B cell (primary cell): ENCODE data around the gene SLC41A3. TPM values are rescaled to one million over a fixed set of nuclear protein-coding genes. Genes with fewer than 3 reads are reported as not detected.
A peak's percentile ranks its signal among the peaks of the same experiment; 100 is the strongest.

Experiments
- ATAC-seq: fragments of 200-7000 bp; cut with Tn5 transposase; one replicate; pipeline ENCODE4 v1.10.0; 2021; ENCODE audit warnings: low read depth, mild to moderate bottlenecking, moderate number of reproducible peaks, moderate library complexity
- CTCF ChIA-PET: fragments of 350-600 bp; sonication (Branson Sonifier 250); formaldehyde crosslinking; loops from one replicate; lab custom pipeline; 2021; ENCODE audit warnings: antibody characterized with exemption, inconsistent platforms; lab: Charles Lee
- POLR2A ChIA-PET: fragments of 350-600 bp; sonication (Branson Sonifier 250); formaldehyde crosslinking; loops from one replicate; lab custom pipeline; 2021; ENCODE audit warnings: antibody characterized with exemption; lab: Charles Lee
- DNase-seq: peaks from one replicate; pipeline ENCODE4 v3.0.0; 2013
- H2AFZ ChIP-seq: 2 replicates; pipeline ENCODE4 v1.6.1; 2012; ENCODE audit warnings: mild to moderate bottlenecking, low read depth, low read length; ENCODE audit not compliant: insufficient read depth, poor library complexity, severe bottlenecking
- H3K27ac ChIP-seq, 2 donors: 1 replicate in 1 of 2; 2 replicates in 1 of 2; pipeline ENCODE4 v1.5.1; 2012 to 2013; ENCODE audit warnings: low read length in 2 of 2, mild to moderate bottlenecking in 2 of 2, moderate library complexity in 1 of 2
- H3K27me3 ChIP-seq, 4 experiments: fragments of 200-600 bp in 1 of 4; sonication (generic) in 1 of 4; replicated peaks in 1 of 4; 1 replicate in 2 of 4; 2 replicates in 2 of 4; pipeline versions ENCODE4 v1.6.1 to v1.7.0; 2013 to 2016; ENCODE audit warnings: low read length in 3 of 4, mild to moderate bottlenecking in 2 of 4, mixed read lengths in 1 of 4, moderate library complexity in 1 of 4; ENCODE audit not compliant: insufficient read depth in 4 of 4, control insufficient read depth in 3 of 4; ENCODE audit errors: control extremely low read depth in 1 of 4
- H3K36me3 ChIP-seq, 2 experiments: replicated peaks in 1 of 2; 1 replicate in 1 of 2; 2 replicates in 1 of 2; pipeline versions ENCODE4 v1.6.1 to v1.7.1; 2013; ENCODE audit warnings: low read length in 1 of 2; ENCODE audit not compliant: insufficient read depth in 2 of 2, control insufficient read depth in 1 of 2; ENCODE audit errors: control extremely low read depth in 1 of 2, extremely low read depth in 1 of 2
- H3K4me1 ChIP-seq, 2 donors: fragments of 200-600 bp in 1 of 2; sonication (generic) in 1 of 2; 1 replicate in 1 of 2; 2 replicates in 1 of 2; pipeline versions ENCODE4 v1.5.1 to v1.6.1; 2013 to 2017; ENCODE audit warnings: low read length in 2 of 2; ENCODE audit not compliant: control insufficient read depth in 2 of 2, insufficient read depth in 2 of 2
- H3K4me2 ChIP-seq: replicated peaks from 2 replicates; pipeline ENCODE3; 2012; ENCODE audit warnings: mild to moderate bottlenecking, low read depth, low read length; ENCODE audit not compliant: poor library complexity, severe bottlenecking
- H3K4me3 ChIP-seq, 5 experiments: fragments of 200-600 bp in 1 of 5; sonication (generic) in 1 of 5; 1 replicate in 3 of 5; 2 replicates in 2 of 5; pipeline versions ENCODE4 v1.5.1 to v1.7.0; 2011 to 2016; ENCODE audit warnings: low read length in 4 of 5, mild to moderate bottlenecking in 4 of 5, low read depth in 2 of 5, control low read depth in 1 of 5, moderate library complexity in 1 of 5; ENCODE audit not compliant: insufficient read depth in 1 of 5; ENCODE audit errors: control extremely low read depth in 1 of 5, extremely low read depth in 1 of 5
- H3K79me2 ChIP-seq: fragments of 200-600 bp; sonication (generic); one replicate; pipeline ENCODE4 v1.6.0; 2016; ENCODE audit warnings: low read length; ENCODE audit not compliant: control insufficient read depth, insufficient read depth
- H3K9ac ChIP-seq: fragments of 200-600 bp; sonication (generic); 2 replicates; pipeline ENCODE4 v1.6.1; 2017; ENCODE audit warnings: mild to moderate bottlenecking, low read length, moderate library complexity
- H3K9me3 ChIP-seq, 3 donors: one replicate each; pipeline versions ENCODE4 v1.6.1 to v1.7.1; 2013; ENCODE audit warnings: low read length in 2 of 3; ENCODE audit not compliant: control insufficient read depth in 2 of 3, insufficient read depth in 1 of 3; ENCODE audit errors: control extremely low read depth in 1 of 3
- H4K20me1 ChIP-seq: 2 replicates; pipeline ENCODE4 v1.6.0; 2012; ENCODE audit warnings: mild to moderate bottlenecking, low read length; ENCODE audit not compliant: insufficient read depth, control insufficient read depth, poor library complexity, severe bottlenecking
- H3K27ac Mint-ChIP-seq: one replicate; pipeline ENCODE4 v1.8.0; 2021; ENCODE audit warnings: mixed read lengths
- H3K27me3 Mint-ChIP-seq: one replicate; pipeline ENCODE4 v1.8.0; 2021; ENCODE audit warnings: mixed read lengths
- H3K4me1 Mint-ChIP-seq: one replicate; pipeline ENCODE4 v1.8.0; 2021; ENCODE audit warnings: mixed read lengths
- H3K4me3 Mint-ChIP-seq: one replicate; pipeline ENCODE4 v1.8.0; 2021; ENCODE audit warnings: mixed read lengths
- H3K9me3 Mint-ChIP-seq: one replicate; pipeline ENCODE4 v1.8.0; 2022; ENCODE audit warnings: mixed read lengths; ENCODE audit not compliant: insufficient read depth
- EZH2 ChIP-seq: IDR thresholded peaks from 2 replicates; pipeline ENCODE4 v1.6.1; 2012; ENCODE audit warnings: borderline replicate concordance, low read depth, mild to moderate bottlenecking, moderate library complexity, low read length; ENCODE audit not compliant: insufficient read depth, poor library complexity, severe bottlenecking
- WGBS: methylation state at CpG from one replicate; pipeline ENCODE4 v1.1.5; 2013; ENCODE audit warnings: missing lambda C conversion rate; ENCODE audit not compliant: insufficient coverage; 5-methylcytosine and 5-hydroxymethylcytosine counted together
- intact Hi-C: fragments of 100-400 bp; cut with micrococcal nuclease; formaldehyde crosslinking; loops from one replicate; pipeline ENCODE4 v1.10.0; 2022
- polyA plus RNA-seq: library from polyadenylated mRNA; depleted of rRNA; stranded (reverse); fragments of >200 nt; gene quantifications from 2 replicates; pipeline ENCODE4 v1.2.3, GENCODE V29; 2012
- total RNA-seq, 2 donors: library from RNA; stranded (reverse); fragments of 120-200 nt in 1 of 2; gene quantifications; 1 replicate in 1 of 2; 2 replicates in 1 of 2; pipeline versions ENCODE4 v1.2.3 to v1.2.4, GENCODE V29; 2013 to 2022
- TF ChIP-seq, protein P1 (sequence below): fragments of 200-600 bp; IDR thresholded peaks from one replicate; pipeline ENCODE4 v1.8.0; 2022; ENCODE audit warnings: antibody characterized with exemption, mild to moderate bottlenecking

The SLC41A3 gene
- total and polyA plus RNA-seq, 2 donors (not counting 1 experiment from before 2014, with no cell fraction given) = 34.2 to 39.3 TPM

DNA sequence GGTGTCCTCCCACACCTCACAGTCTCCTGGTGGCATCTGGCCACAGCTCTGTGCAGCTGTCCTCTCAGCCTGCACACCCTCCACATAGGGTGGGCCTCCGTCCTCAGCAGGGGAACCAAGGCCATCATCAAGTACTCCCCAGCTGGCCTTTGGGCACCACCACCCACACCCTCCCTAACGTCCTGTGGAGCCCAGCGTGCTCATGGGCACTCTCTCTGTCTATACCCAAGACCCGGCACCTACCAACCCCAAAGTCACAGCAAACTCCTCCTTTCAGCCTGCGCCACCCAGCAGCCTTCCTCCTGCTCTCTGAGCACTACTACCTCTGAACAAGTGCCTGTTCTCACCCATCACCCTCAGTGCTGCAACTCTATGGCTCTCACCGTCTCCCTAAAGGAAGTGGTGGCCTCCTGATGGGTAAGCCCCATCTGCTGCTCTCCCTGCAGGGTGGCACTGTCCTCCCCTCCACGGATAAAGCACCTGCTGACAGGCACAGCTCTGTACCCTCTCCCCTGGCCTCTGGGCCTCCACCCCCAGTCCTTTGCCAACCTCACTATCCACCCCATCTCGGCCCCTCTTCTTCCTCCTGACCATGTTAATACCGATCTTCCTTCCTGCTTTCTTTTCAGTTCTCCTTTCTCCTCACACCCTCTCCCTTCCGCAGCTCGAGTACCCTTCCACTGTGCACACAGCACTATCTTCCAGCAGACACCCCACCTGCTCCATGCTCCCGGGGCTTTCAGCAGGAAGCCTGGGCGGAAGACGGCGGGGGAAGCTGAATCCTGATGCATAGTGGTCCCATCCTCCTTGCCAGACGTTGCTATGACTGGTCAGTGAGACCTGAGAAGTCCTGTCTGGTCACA lies 31.5 kb downstream of the SLC41A3 start:
- H3K4me2 ChIP-seq = peak overlapping the region; percentile 59
- H3K4me1 ChIP-seq = peaks cover 17% of the 10 kb centered on the region in 2 donors
- H3K27me3 Mint-ChIP-seq = no peaks in the 10 kb centered on the region
- H3K27ac Mint-ChIP-seq = peak overlapping the region; percentile 28
- ChIA-PET POLR2A (no interaction called here), CTCF (no interaction called here)
- H3K27me3 ChIP-seq = no peaks in the 10 kb centered on the region
- H2AFZ ChIP-seq = peak overlapping the region; percentile 57
- no peaks in the 10 kb centered on the region for H4K20me1 ChIP-seq
- 54% methylated on average over 16 of the region's 16 CpGs for WGBS
- no peak overlapping the region for H3K27ac ChIP-seq
- TF ChIP-seq EZH2 = no peak
- TF ChIP-seq, protein P1, sequence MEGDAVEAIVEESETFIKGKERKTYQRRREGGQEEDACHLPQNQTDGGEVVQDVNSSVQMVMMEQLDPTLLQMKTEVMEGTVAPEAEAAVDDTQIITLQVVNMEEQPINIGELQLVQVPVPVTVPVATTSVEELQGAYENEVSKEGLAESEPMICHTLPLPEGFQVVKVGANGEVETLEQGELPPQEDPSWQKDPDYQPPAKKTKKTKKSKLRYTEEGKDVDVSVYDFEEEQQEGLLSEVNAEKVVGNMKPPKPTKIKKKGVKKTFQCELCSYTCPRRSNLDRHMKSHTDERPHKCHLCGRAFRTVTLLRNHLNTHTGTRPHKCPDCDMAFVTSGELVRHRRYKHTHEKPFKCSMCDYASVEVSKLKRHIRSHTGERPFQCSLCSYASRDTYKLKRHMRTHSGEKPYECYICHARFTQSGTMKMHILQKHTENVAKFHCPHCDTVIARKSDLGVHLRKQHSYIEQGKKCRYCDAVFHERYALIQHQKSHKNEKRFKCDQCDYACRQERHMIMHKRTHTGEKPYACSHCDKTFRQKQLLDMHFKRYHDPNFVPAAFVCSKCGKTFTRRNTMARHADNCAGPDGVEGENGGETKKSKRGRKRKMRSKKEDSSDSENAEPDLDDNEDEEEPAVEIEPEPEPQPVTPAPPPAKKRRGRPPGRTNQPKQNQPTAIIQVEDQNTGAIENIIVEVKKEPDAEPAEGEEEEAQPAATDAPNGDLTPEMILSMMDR = no peak
- peak; percentile 24 for ATAC-seq
- intact Hi-C loops = no loop called here
- peaks cover 0 to 2% (median 0%) of the 10 kb centered on the region in 3 donors for H3K9me3 ChIP-seq
- peaks cover 0 to 4% of the 10 kb centered on the region in 2 experiments for H3K36me3 ChIP-seq
- H3K9ac ChIP-seq = peak overlapping the region; percentile 21
- no peaks in the 10 kb centered on the region for H3K79me2 ChIP-seq
- peaks cover 21% of the 10 kb centered on the region for H3K4me1 Mint-ChIP-seq
- no peak for DNase-seq
- peak overlapping the region; percentile 32 for H3K4me3 Mint-ChIP-seq
- no peak overlapping the region for H3K4me3 ChIP-seq
- H3K9me3 Mint-ChIP-seq = no peaks in the 10 kb centered on the region

DNA sequence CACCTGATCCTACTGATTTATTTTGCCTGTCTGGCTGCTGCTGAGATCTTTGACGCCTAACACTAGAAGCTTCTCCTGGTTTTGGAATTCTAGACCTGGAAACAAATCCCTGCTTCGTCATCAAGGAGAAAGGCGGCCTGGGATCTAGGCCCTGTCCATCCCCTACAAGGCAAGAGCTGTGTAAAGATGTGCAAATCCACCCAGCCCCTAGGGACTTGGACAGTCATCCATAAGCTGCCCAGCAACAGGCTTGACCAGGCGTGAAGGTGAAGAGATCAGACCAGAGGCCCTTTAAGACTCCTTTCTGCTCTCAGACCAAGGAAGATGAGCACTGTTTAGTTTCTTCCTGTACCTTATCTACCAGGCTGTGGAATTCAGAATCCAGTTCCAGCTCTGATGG lies 32.2 kb downstream of the SLC41A3 start:
- H3K79me2 ChIP-seq = no peaks in the 10 kb centered on the region
- peaks cover 0 to 2% (median 0%) of the 10 kb centered on the region in 3 donors for H3K9me3 ChIP-seq
- Mint-ChIP-seq H3K27ac (no peak overlapping the region), H3K27me3 (no peaks in the 10 kb centered on the region), H3K9me3 (no peaks in the 10 kb centered on the region), H3K4me3 (no peak overlapping the region), H3K4me1 (peaks cover 21% of the 10 kb centered on the region)
- H3K4me2 ChIP-seq = peak overlapping the region; percentile 59
- H4K20me1 ChIP-seq = no peaks in the 10 kb centered on the region
- ChIA-PET POLR2A (no interaction called here), CTCF (no interaction called here)
- TF ChIP-seq EZH2 = no peak
- TF ChIP-seq, protein P1 = no peak
- no peak overlapping the region for H2AFZ ChIP-seq
- no peak overlapping the region for H3K27ac ChIP-seq
- peaks cover 17% of the 10 kb centered on the region in 2 donors for H3K4me1 ChIP-seq
- intact Hi-C loops = no loop called here
- no peak overlapping the region for H3K9ac ChIP-seq
- H3K4me3 ChIP-seq = no peak overlapping the region
- ATAC-seq (no peak), DNase-seq (no peak)
- H3K36me3 ChIP-seq = peaks cover 0 to 4% of the 10 kb centered on the region in 2 experiments
- 93% methylated on average over 4 of the region's 4 CpGs for WGBS
- no peaks in the 10 kb centered on the region for H3K27me3 ChIP-seq
